ENCODE data around the gene GPSM3.
"Not testable (repeated sequence)": the region's sequence is repeated elsewhere in the genome, so short reads cannot be mapped to it uniquely, and the experiment has no call there.

GPSM3 gene

DNA sequence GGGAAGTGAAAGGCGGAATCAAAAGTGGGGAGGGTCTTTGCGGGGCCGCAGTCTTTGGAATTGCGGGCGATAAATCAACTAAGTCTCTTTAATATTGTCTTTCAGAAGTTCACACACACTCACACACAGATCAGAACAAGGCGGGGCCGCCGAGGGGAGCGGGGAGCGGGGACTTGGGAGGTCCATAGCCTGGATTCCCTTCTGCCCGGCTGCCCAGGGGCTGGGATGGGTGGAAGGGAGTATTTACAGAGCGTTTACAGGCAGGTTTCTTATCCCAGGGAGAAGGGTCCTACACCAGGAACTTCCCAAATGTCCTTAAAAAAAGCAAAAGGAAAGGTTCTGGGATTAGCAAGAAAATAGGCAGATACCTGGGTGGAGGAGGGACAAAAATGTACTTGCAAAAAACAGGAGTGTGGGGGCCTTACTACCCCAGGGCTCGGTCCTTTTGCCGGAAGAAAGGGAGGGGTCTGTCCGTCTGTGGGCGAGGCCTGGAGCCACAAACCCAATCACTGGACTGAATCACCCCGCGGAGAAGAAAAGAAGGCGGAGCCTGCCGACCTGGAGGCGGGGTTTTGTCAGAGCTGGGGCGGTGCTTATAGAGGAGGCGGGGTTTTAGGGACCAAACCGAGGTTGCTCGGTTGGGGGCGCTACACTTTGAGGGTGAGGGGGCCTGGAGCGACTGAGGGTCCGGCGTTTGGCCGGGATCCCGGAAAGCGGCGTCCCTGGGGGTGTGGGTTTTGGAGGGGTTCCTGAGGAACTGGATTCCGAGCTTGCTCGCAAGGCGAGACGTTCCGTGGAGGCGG is 44.0 kb downstream of the GPSM3 start:
- DNase-seq = peak; percentile 78

DNA sequence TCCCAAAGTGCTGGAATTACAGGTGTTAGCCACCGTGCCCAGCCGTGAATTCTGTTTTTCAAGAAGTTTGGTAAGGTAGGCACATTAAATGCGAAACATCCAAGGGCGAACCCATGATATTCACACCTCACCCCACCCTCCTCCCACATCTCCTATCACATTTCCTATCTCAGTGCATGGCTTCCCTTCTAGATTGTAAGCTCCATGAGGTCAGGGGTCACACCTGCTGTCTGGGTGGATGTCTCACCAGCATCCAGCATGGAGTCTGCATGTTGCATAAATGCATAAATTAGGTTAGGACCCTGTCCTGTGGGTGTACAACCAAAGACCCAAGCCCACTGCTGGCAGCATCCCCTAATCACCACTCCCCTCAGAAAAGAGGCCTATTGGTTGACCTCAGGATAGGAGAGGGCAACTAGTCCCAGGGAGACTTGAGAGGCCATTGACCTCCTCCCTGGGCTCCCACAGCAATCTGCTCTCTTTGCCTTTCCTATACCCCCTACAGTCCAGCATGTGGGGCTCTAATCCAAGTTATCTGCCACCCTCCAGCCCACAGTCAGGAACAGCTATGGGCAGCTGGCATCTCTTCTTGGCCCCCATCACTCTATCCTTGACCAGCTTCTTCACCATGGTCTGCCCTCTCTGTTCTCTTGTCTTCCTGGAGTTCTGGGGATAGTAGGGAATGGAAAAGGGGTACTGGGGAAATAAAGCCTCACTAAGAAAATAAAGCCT is 44.9 kb downstream of the GPSM3 start:
- DNase-seq = no peak

DNA sequence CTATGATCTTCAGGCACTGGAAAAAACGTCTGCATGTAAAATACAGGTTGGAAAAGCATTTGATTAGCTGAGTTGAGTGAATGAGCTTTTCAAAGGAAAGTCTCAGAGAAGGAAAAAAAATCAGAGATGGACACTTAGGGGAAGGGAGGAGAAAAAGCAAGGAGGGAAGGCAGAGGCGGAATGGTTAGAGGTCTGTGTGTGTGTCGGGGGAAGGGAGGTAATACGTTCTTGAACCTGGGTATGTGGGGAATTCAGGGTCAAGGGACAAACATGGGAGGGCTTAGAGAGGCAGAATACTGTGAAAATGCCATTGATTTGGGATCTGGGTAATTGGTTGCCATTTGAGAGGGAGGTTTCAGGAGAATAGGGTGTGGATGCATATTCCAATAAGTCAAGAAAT is 45.8 kb downstream of the GPSM3 start:
- DNase-seq = no peak

DNA sequence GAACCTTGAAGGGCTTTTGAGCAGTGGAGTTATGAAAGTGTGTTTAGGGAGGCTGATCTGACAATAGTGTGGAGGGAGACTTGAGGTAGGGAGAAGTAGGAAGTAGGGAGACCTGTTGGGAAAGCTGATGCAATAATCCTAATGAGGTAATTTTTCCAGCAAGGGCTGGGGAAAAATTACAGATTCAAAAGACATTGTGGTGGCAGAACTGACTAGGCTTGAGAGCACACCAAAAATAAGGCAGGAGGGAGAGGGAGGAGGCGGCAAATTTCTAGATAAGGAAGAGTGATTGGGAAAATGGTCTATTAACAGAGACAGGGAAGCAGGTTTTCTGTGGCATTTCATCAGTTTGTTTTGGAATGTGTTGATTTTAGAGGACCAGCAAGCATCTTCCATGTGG is 46.2 kb downstream of the GPSM3 start:
- no peak for DNase-seq

DNA sequence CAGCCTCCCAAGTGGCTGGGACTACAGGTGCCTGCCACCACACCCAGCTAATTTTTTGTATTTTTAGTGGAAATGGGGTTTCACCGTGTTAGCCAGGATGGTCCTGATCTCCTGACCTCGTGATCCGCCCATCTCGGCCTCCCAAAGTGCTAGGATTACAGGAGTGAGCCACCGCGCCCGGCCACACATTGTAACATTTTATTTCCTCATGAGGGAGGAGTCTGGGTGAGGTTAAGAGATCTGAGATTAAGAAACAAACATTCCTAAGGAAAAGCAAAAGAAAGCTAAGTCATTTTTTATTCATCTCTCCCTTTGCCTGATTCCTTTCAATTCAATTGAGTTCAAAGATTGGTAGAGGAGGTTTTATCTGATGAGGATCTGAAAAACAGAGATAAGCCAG is 48.2 kb downstream of the GPSM3 start:
- DNase-seq = not testable (repeated sequence)
